ENCODE results near the gene DOCK9. TPM values are rescaled to one million over a fixed set of nuclear protein-coding genes. Genes with fewer than 3 reads are reported as not detected.

DOCK9 gene
- total and polyA plus RNA-seq, 2 experiments from 2014 or later = 32.8 to 39.1 TPM

GRCh38 chr13:98795220-98795619 lies 182.6 kb downstream of the DOCK9 start:
- Histone ChIP-seq H3K9me3 (ENCODE audit: low read depth) (no peaks in the 10 kb centered on the region), H3K27ac (no peak overlapping the region), H3K36me3 (peaks cover 29% of the 10 kb centered on the region), H3K4me3 (no peak overlapping the region), H3K27me3 (no peaks in the 10 kb centered on the region), H3K4me1 (ENCODE audit: low read depth) (no peaks in the 10 kb centered on the region)
- TF ChIP-seq CTCF (IDR thresholded peaks at IDR 0.05; ENCODE audit: low read depth, low read length) = no peak
- no peak for DNase-seq (ENCODE audit: low read depth in 1 of 2, low spot score in 1 of 2)

- peaks cover 25% of the 10 kb centered on the region for H3K36me3 ChIP-seq
- no peak overlapping the region for H3K27ac ChIP-seq
- no peak overlapping the region for H3K4me3 ChIP-seq
- no peaks in the 10 kb centered on the region for H3K4me1 ChIP-seq (ENCODE audit: low read depth)
- TF ChIP-seq CTCF (IDR thresholded peaks at IDR 0.05; ENCODE audit: low read depth, low read length) = no peak
- no peaks in the 10 kb centered on the region for H3K27me3 ChIP-seq
- H3K9me3 ChIP-seq (ENCODE audit: low read depth) = no peaks in the 10 kb centered on the region
- DNase-seq (ENCODE audit: low read depth in 1 of 2, low spot score in 1 of 2) = no peak
Observed at GRCh38 chr13:98794498-98794897, 183.4 kb downstream of the DOCK9 start.

- DNase-seq (ENCODE audit: low read depth in 1 of 2, low spot score in 1 of 2) = no peak
- no peak overlapping the region for H3K27ac ChIP-seq
- H3K27me3 ChIP-seq = no peaks in the 10 kb centered on the region
- no peak overlapping the region for H3K4me3 ChIP-seq
- H3K36me3 ChIP-seq = peaks cover 16% of the 10 kb centered on the region
- no peaks in the 10 kb centered on the region for H3K9me3 ChIP-seq (ENCODE audit: low read depth)
- no peaks in the 10 kb centered on the region for H3K4me1 ChIP-seq (ENCODE audit: low read depth)
- no peak for TF ChIP-seq CTCF (IDR thresholded peaks at IDR 0.05; ENCODE audit: low read depth, low read length)
Observed at GRCh38 chr13:98792785-98793495, 184.9 kb downstream of the DOCK9 start.

GRCh38 chr13:98792321-98792720 lies 185.5 kb downstream of the DOCK9 start:
- no peak overlapping the region for H3K27ac ChIP-seq
- DNase-seq (ENCODE audit: low read depth in 1 of 2, low spot score in 1 of 2) = no peak
- H3K27me3 ChIP-seq = no peaks in the 10 kb centered on the region
- H3K4me1 ChIP-seq (ENCODE audit: low read depth) = no peaks in the 10 kb centered on the region
- no peaks in the 10 kb centered on the region for H3K9me3 ChIP-seq (ENCODE audit: low read depth)
- TF ChIP-seq CTCF (IDR thresholded peaks at IDR 0.05; ENCODE audit: low read depth, low read length) = no peak
- H3K36me3 ChIP-seq = peaks cover 16% of the 10 kb centered on the region
- H3K4me3 ChIP-seq = no peak overlapping the region

GRCh38 chr13:98791611-98792010 lies 186.3 kb downstream of the DOCK9 start:
- no peak for DNase-seq (ENCODE audit: low read depth in 1 of 2, low spot score in 1 of 2)
- no peak for TF ChIP-seq CTCF (IDR thresholded peaks at IDR 0.05; ENCODE audit: low read depth, low read length)
- Histone ChIP-seq H3K9me3 (ENCODE audit: low read depth) (no peaks in the 10 kb centered on the region), H3K27me3 (no peaks in the 10 kb centered on the region), H3K36me3 (peaks cover 10% of the 10 kb centered on the region), H3K4me1 (ENCODE audit: low read depth) (no peaks in the 10 kb centered on the region), H3K27ac (no peak overlapping the region), H3K4me3 (no peak overlapping the region)
